Tibial nerve (tissue), 4 donors: ENCODE measurements around the gene SLC16A7.

Experiments used
- EP300 ChIP-seq, 2 donors: sonication (generic); formaldehyde crosslinking; IDR thresholded peaks; one replicate each; pipeline ENCODE4 v1.6.1; 2017; ENCODE audit warnings: antibody characterized with exemption in 2 of 2, mild to moderate bottlenecking in 1 of 2
- POLR2A ChIP-seq, 2 donors: fragments of 450-650 bp; IDR thresholded peaks; one replicate each; pipeline ENCODE4 v1.6.1; 2017; ENCODE audit warnings: antibody characterized with exemption in 2 of 2, mild to moderate bottlenecking in 2 of 2, moderate library complexity in 2 of 2
- TF ChIP-seq, protein P1 (sequence below), 5 experiments: fragments of 200-600 bp in 3 of 5; fragments of 450-650 bp in 2 of 5; sonication (generic) in 3 of 5; IDR thresholded peaks; one replicate each; pipeline ENCODE4 v1.5.1; 2016 to 2019; ENCODE audit warnings: antibody characterized with exemption in 5 of 5, mild to moderate bottlenecking in 3 of 5, moderate library complexity in 2 of 5

DNA sequence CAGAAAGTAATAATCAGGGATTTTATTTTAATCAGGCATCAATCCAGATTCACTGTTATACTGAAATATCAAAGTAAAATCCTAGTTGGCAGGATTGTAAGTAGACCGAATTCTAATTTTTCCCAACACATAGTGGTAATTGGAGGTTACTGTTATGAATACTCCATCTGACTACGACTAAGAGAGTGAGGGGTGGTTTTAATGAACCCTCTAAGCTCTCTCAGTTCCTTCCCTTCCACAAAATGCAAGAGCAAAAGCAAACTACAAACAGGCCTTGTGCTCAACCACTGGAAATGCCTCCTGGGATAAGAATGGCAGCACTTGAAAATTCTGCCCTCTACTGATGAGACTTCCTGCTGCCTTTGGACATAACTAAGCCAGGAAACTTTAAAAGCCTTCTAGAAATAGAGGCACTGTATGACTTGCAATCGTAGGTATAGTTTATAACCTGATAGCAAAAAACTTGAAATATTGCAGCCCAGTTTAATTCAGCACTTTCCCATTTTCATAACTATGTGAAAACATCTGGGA, 184.8 kb downstream of the SLC16A7 start:
- TF ChIP-seq, protein P1, sequence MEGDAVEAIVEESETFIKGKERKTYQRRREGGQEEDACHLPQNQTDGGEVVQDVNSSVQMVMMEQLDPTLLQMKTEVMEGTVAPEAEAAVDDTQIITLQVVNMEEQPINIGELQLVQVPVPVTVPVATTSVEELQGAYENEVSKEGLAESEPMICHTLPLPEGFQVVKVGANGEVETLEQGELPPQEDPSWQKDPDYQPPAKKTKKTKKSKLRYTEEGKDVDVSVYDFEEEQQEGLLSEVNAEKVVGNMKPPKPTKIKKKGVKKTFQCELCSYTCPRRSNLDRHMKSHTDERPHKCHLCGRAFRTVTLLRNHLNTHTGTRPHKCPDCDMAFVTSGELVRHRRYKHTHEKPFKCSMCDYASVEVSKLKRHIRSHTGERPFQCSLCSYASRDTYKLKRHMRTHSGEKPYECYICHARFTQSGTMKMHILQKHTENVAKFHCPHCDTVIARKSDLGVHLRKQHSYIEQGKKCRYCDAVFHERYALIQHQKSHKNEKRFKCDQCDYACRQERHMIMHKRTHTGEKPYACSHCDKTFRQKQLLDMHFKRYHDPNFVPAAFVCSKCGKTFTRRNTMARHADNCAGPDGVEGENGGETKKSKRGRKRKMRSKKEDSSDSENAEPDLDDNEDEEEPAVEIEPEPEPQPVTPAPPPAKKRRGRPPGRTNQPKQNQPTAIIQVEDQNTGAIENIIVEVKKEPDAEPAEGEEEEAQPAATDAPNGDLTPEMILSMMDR (IDR thresholded peaks at IDR 0.05) = peak in 1 of 5 experiments; percentile 17
- no peak for TF ChIP-seq POLR2A (IDR thresholded peaks at IDR 0.05)
- TF ChIP-seq EP300 (IDR thresholded peaks at IDR 0.05) = no peak
